Measurements from ENCODE around the gene FHIT.

Gene FHIT

GRCh38 chr3:61253756-61254155, 2.5 kb upstream of the FHIT start:
- H3K4me3 ChIP-seq (ENCODE audit: low read depth, low read length) = no peak overlapping the region
- DNase-seq (ENCODE audit: low read depth) = no peak
- no peak for TF ChIP-seq CTCF (IDR thresholded peaks at IDR 0.05; ENCODE audit: low read depth, low read length, missing control alignments)
- in situ Hi-C loops (cut with HindIII; ENCODE audit: low sequenced_read_pairs) = no loop called here

GRCh38 chr3:61252836-61253235, 1.6 kb upstream of the FHIT start:
- DNase-seq (ENCODE audit: low read depth) = no peak
- H3K4me3 ChIP-seq (ENCODE audit: low read depth, low read length) = no peak overlapping the region
- in situ Hi-C loops (cut with HindIII; ENCODE audit: low sequenced_read_pairs) = no loop called here
- TF ChIP-seq CTCF (IDR thresholded peaks at IDR 0.05; ENCODE audit: low read depth, low read length, missing control alignments) = no peak

- DNase-seq (ENCODE audit: low read depth) = no peak
- no peak for TF ChIP-seq CTCF (IDR thresholded peaks at IDR 0.05; ENCODE audit: low read depth, low read length, missing control alignments)
- H3K4me3 ChIP-seq (ENCODE audit: low read depth, low read length) = peak overlapping the region; percentile 55
- in situ Hi-C loops (cut with HindIII; ENCODE audit: low sequenced_read_pairs) = no loop called here
Observed at GRCh38 chr3:61250784-61251173, 473 bp downstream of the FHIT start.

GRCh38 chr3:61248496-61248895, 2.8 kb downstream of the FHIT start:
- H3K4me3 ChIP-seq (ENCODE audit: low read depth, low read length) = no peak overlapping the region
- no peak for TF ChIP-seq CTCF (IDR thresholded peaks at IDR 0.05; ENCODE audit: low read depth, low read length, missing control alignments)
- in situ Hi-C loops (cut with HindIII; ENCODE audit: low sequenced_read_pairs) = no loop called here
- no peak for DNase-seq (ENCODE audit: low read depth)

- TF ChIP-seq CTCF (IDR thresholded peaks at IDR 0.05; ENCODE audit: low read depth, low read length, missing control alignments) = no peak
Observed at GRCh38 chr3:61247191-61247590, 4.1 kb downstream of the FHIT start.

GRCh38 chr3:61239871-61240270, 11.4 kb downstream of the FHIT start:
- no peak for TF ChIP-seq CTCF (IDR thresholded peaks at IDR 0.05; ENCODE audit: low read depth, low read length, missing control alignments)
- in situ Hi-C loops (cut with HindIII; ENCODE audit: low sequenced_read_pairs) = no loop called here
- H3K4me3 ChIP-seq (ENCODE audit: low read depth, low read length) = no peak overlapping the region
- no peak for DNase-seq (ENCODE audit: low read depth)

More at GRCh38 chr3:61247191-61247590, 4.1 kb downstream of the FHIT start:
- no peak overlapping the region for H3K4me3 ChIP-seq (ENCODE audit: low read depth, low read length)
- no peak for DNase-seq (ENCODE audit: low read depth)
- in situ Hi-C loops (cut with HindIII; ENCODE audit: low sequenced_read_pairs) = no loop called here

- in situ Hi-C loops (cut with HindIII; ENCODE audit: low sequenced_read_pairs) = no loop called here
- no peak for DNase-seq (ENCODE audit: low read depth)
- TF ChIP-seq CTCF (IDR thresholded peaks at IDR 0.05; ENCODE audit: low read depth, low read length, missing control alignments) = no peak
- H3K4me3 ChIP-seq (ENCODE audit: low read depth, low read length) = no peak overlapping the region
Observed at GRCh38 chr3:61237858-61238257, 13.4 kb downstream of the FHIT start.

Data from astrocyte of the cerebellum (primary cell).